Trophoblast cell (in vitro differentiated cells and primary cell): Measurements from ENCODE around the gene DLEC1.
A peak's percentile ranks its signal among the peaks of the same experiment; 100 is the strongest.

Experiments used
- DNase-seq, 2 donors: peaks; one replicate each; pipeline ENCODE4 v3.0.0-alpha.2; 2016
- H2AFZ ChIP-seq: 2 replicates; pipeline ENCODE4 v1.6.1; 2013; ENCODE audit warnings: low read length, moderate library complexity, mild to moderate bottlenecking; ENCODE audit not compliant: insufficient read depth, poor library complexity
- H2AK5ac ChIP-seq: 2 replicates; pipeline ENCODE4 v1.6.1; 2013; ENCODE audit warnings: mild to moderate bottlenecking, low read length
- H2BK120ac ChIP-seq: 2 replicates; pipeline ENCODE4 v1.6.1; 2013; ENCODE audit warnings: low read length, mild to moderate bottlenecking, moderate library complexity; ENCODE audit not compliant: insufficient read depth, poor library complexity
- H2BK12ac ChIP-seq: 2 replicates; pipeline ENCODE4 v1.6.1; 2013; ENCODE audit warnings: mild to moderate bottlenecking, low read length, moderate library complexity
- H2BK5ac ChIP-seq: 2 replicates; pipeline ENCODE4 v1.6.1; 2013; ENCODE audit warnings: low read length, low read depth, moderate library complexity, mild to moderate bottlenecking; ENCODE audit not compliant: poor library complexity
- H3K14ac ChIP-seq: 2 replicates; pipeline ENCODE4 v1.6.1; 2013; ENCODE audit warnings: mild to moderate bottlenecking, low read length
- H3K18ac ChIP-seq: 2 replicates; pipeline ENCODE4 v1.6.1; 2013; ENCODE audit warnings: mild to moderate bottlenecking, low read length
- H3K23ac ChIP-seq: 2 replicates; pipeline ENCODE4 v1.6.1; 2013; ENCODE audit warnings: low read length
- H3K27ac ChIP-seq: 2 replicates; pipeline ENCODE4 v1.5.1; 2013; ENCODE audit warnings: low read depth, mild to moderate bottlenecking, inconsistent platforms, low read length, moderate library complexity
- H3K27me3 ChIP-seq: 2 replicates; pipeline ENCODE4 v1.6.1; 2013; ENCODE audit warnings: inconsistent platforms, mild to moderate bottlenecking, low read length, moderate library complexity; ENCODE audit not compliant: insufficient read depth
- H3K36me3 ChIP-seq, 2 experiments: 1 replicate in 1 of 2; 2 replicates in 1 of 2; pipeline ENCODE4 v1.6.1; 2013; ENCODE audit warnings: low read length in 2 of 2, mild to moderate bottlenecking in 2 of 2, moderate library complexity in 1 of 2; ENCODE audit not compliant: insufficient read depth in 2 of 2, control insufficient read depth in 1 of 2
- H3K4ac ChIP-seq: 2 replicates; pipeline ENCODE4 v1.6.1; 2013; ENCODE audit warnings: low read depth, mild to moderate bottlenecking, low read length, moderate library complexity
- H3K4me1 ChIP-seq, 2 experiments: 1 replicate in 1 of 2; 2 replicates in 1 of 2; pipeline ENCODE4 v1.6.1; 2013; ENCODE audit warnings: low read length in 2 of 2, mild to moderate bottlenecking in 2 of 2, moderate library complexity in 1 of 2; ENCODE audit not compliant: insufficient read depth in 2 of 2, control insufficient read depth in 1 of 2
- H3K4me2 ChIP-seq: 2 replicates; pipeline ENCODE4 v1.6.1; 2013; ENCODE audit warnings: inconsistent platforms, mild to moderate bottlenecking, low read length, moderate library complexity
- H3K4me3 ChIP-seq: 2 replicates; pipeline ENCODE4 v1.5.1; 2013; ENCODE audit warnings: mild to moderate bottlenecking, low read depth, low read length, inconsistent platforms
- H3K79me1 ChIP-seq: one replicate; pipeline ENCODE4 v1.6.1; 2013; ENCODE audit warnings: low read length
- H3K79me2 ChIP-seq: 2 replicates; pipeline ENCODE4 v1.6.1; 2013; ENCODE audit warnings: low read length, mild to moderate bottlenecking; ENCODE audit not compliant: control insufficient read depth, insufficient read depth, poor library complexity
- H3K9ac ChIP-seq: 2 replicates; pipeline ENCODE4 v1.6.1; 2013; ENCODE audit warnings: mild to moderate bottlenecking, low read length
- H3K9me3 ChIP-seq: 2 replicates; pipeline ENCODE4 v1.6.1; 2013; ENCODE audit warnings: low read depth, mild to moderate bottlenecking, control low read depth, inconsistent platforms, low read length; ENCODE audit not compliant: insufficient read depth
- H4K12ac ChIP-seq: 2 replicates; pipeline ENCODE4 v1.6.1; 2013; ENCODE audit warnings: low read depth, mild to moderate bottlenecking, low read length, moderate library complexity
- H4K8ac ChIP-seq: 2 replicates; pipeline ENCODE4 v1.6.1; 2013; ENCODE audit warnings: low read depth, mild to moderate bottlenecking, low read length, moderate library complexity
- H4K91ac ChIP-seq: one replicate; pipeline ENCODE4 v1.6.1; 2013; ENCODE audit warnings: low read depth, mild to moderate bottlenecking, low read length, moderate library complexity
- WGBS: extraction: QIAGEN DNeasy Blood & Tissue Kit; methylation state at CpG from one replicate; pipeline ENCODE4 v1.1.7; 2013; ENCODE audit warnings: missing lambda C conversion rate; ENCODE audit not compliant: insufficient read length, insufficient coverage; ENCODE audit errors: extremely low coverage; 5-methylcytosine and 5-hydroxymethylcytosine counted together

The DLEC1 gene

DNA sequence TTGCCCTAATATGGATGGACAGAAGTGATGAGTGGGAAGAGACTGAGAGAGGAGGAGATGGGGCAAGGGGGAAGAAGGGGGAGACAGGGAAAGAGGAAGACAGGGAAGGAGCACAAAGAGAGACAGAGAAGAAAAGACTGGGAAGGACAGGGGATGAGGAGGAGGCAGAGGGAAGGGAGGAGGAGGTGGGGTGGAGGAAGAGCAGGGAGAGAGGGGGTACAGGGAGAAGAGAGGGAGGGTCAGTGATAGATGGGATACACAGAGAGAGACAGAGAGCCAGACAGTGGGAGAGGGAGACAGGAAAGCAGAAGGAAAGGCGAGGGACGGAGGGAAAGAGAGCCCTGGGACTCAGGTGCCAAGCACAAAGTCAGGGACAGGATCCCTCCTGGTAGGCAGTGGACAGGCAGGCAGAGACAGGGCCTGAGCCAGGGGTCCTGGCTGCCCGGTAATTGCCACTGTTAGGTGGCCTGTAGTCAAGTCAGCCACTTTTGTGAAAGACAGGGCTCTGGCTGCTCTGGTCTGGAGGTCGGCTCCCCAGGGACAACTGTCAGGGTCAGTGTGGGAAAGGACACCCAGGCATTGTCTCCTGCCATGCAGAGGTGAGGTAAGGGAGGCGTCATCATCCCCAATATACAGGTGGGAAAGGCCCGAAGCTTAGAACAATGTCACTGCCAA lies 38.6 kb upstream of the DLEC1 start:
- no peak overlapping the region for H3K4me3 ChIP-seq
- H3K9me3 ChIP-seq, result peaks cover 3% of the 10 kb centered on the region
- peaks cover 4% of the 10 kb centered on the region for H3K79me2 ChIP-seq
- H2BK12ac ChIP-seq, result no peak overlapping the region
- no CpG with 5 or more reads among the region's 6 CpGs for WGBS
- no peak overlapping the region for H4K8ac ChIP-seq
- no peak overlapping the region for H3K18ac ChIP-seq
- H2AK5ac ChIP-seq, result no peak overlapping the region
- no peak overlapping the region for H2BK120ac ChIP-seq
- DNase-seq, result no peak
- H3K9ac ChIP-seq, result no peak overlapping the region
- H3K14ac ChIP-seq, result no peak overlapping the region
- no peak overlapping the region for H3K4ac ChIP-seq
- H3K27ac ChIP-seq, result no peak overlapping the region
- H2AFZ ChIP-seq, result no peak overlapping the region
- H3K79me1 ChIP-seq, result peaks cover 7% of the 10 kb centered on the region
- H3K27me3 ChIP-seq, result no peaks in the 10 kb centered on the region
- no peak overlapping the region for H4K12ac ChIP-seq
- H2BK5ac ChIP-seq, result no peak overlapping the region
- no peak overlapping the region for H3K4me2 ChIP-seq
- H3K4me1 ChIP-seq, result peaks cover 5 to 13% of the 10 kb centered on the region in 2 experiments
- peaks cover 2 to 3% of the 10 kb centered on the region in 2 experiments for H3K36me3 ChIP-seq
- H3K23ac ChIP-seq, result no peak overlapping the region
- H4K91ac ChIP-seq, result no peak overlapping the region

DNA sequence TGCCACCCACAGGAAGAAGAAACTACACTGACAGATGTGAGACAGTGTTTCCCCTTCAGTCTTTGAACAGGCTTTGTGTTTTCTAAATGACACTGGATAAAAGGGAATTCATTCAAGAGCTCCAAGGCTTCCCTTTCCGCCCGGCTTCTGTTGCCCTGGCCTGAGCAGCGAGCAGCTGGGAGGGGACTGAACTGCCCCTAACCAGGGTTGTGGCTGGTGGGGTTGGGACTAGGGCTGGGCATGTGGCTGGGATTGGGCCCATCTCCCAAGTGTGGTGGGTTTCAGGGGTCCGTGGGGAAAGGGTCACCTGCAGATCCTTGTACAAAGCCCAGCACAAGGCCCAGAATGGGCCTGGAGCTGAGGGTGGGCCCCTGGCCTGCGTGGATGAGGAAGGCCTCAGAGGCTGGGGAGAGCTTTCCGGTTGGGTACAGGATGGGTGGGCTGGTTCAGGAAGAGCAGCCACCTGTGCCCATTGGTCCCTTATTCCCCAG lies 38.0 kb upstream of the DLEC1 start:
- Histone ChIP-seq H3K79me2 (peaks cover 4% of the 10 kb centered on the region), H4K91ac (no peak overlapping the region), H3K23ac (no peak overlapping the region), H3K9me3 (no peaks in the 10 kb centered on the region), H3K4me3 (no peak overlapping the region), H3K36me3 (peaks cover 2 to 3% of the 10 kb centered on the region in 2 experiments), H3K27ac (no peak overlapping the region), H3K9ac (no peak overlapping the region), H3K27me3 (no peaks in the 10 kb centered on the region), H3K4me1 (peaks cover 5 to 13% of the 10 kb centered on the region in 2 experiments), H4K12ac (no peak overlapping the region), H2BK120ac (no peak overlapping the region), H3K18ac (no peak overlapping the region), H3K4ac (no peak overlapping the region), H4K8ac (no peak overlapping the region), H2AFZ (no peak overlapping the region), H3K14ac (no peak overlapping the region), H2BK5ac (no peak overlapping the region), H3K79me1 (peaks cover 7% of the 10 kb centered on the region), H2BK12ac (no peak overlapping the region), H3K4me2 (no peak overlapping the region), H2AK5ac (no peak overlapping the region)
- WGBS, result no CpG with 5 or more reads among the region's 6 CpGs
- DNase-seq, result no peak

GRCh38 chr3:38001456-38002081 lies 37.4 kb upstream of the DLEC1 start:
- H3K14ac ChIP-seq, result no peak overlapping the region
- peaks cover 4% of the 10 kb centered on the region for H3K79me2 ChIP-seq
- H3K4me3 ChIP-seq, result no peak overlapping the region
- H3K27ac ChIP-seq, result no peak overlapping the region
- no CpG with 5 or more reads among the region's 9 CpGs for WGBS
- no peak overlapping the region for H3K4ac ChIP-seq
- no peak for DNase-seq
- peaks cover 5 to 13% of the 10 kb centered on the region in 2 experiments for H3K4me1 ChIP-seq
- H2BK12ac ChIP-seq, result no peak overlapping the region
- peaks cover 3 to 5% of the 10 kb centered on the region in 2 experiments for H3K36me3 ChIP-seq
- H3K23ac ChIP-seq, result no peak overlapping the region
- H3K18ac ChIP-seq, result no peak overlapping the region
- no peak overlapping the region for H2AK5ac ChIP-seq
- H3K9ac ChIP-seq, result no peak overlapping the region
- no peaks in the 10 kb centered on the region for H3K9me3 ChIP-seq
- H2BK5ac ChIP-seq, result no peak overlapping the region
- H2AFZ ChIP-seq, result no peak overlapping the region
- H2BK120ac ChIP-seq, result no peak overlapping the region
- H3K27me3 ChIP-seq, result no peaks in the 10 kb centered on the region
- H4K12ac ChIP-seq, result no peak overlapping the region
- no peak overlapping the region for H4K91ac ChIP-seq
- no peak overlapping the region for H4K8ac ChIP-seq
- H3K4me2 ChIP-seq, result no peak overlapping the region
- peaks cover 7% of the 10 kb centered on the region for H3K79me1 ChIP-seq

GRCh38 chr3:38002291-38002876 lies 36.6 kb upstream of the DLEC1 start:
- H3K9ac ChIP-seq, result no peak overlapping the region
- H3K23ac ChIP-seq, result no peak overlapping the region
- H4K91ac ChIP-seq, result no peak overlapping the region
- peak overlapping the region; percentile 18 for H3K4me3 ChIP-seq
- peaks cover 7% of the 10 kb centered on the region for H3K79me1 ChIP-seq
- H3K36me3 ChIP-seq, result peaks cover 4 to 9% of the 10 kb centered on the region in 2 experiments
- H2AFZ ChIP-seq, result no peak overlapping the region
- no peak overlapping the region for H4K12ac ChIP-seq
- H3K4ac ChIP-seq, result no peak overlapping the region
- H2BK12ac ChIP-seq, result no peak overlapping the region
- no peak overlapping the region for H2AK5ac ChIP-seq
- no peaks in the 10 kb centered on the region for H3K9me3 ChIP-seq
- no peaks in the 10 kb centered on the region for H3K27me3 ChIP-seq
- H2BK120ac ChIP-seq, result no peak overlapping the region
- no peak overlapping the region for H3K14ac ChIP-seq
- no CpG with 5 or more reads among the region's 6 CpGs for WGBS
- no peak overlapping the region for H3K18ac ChIP-seq
- peaks cover 4% of the 10 kb centered on the region for H3K79me2 ChIP-seq
- no peak overlapping the region for H4K8ac ChIP-seq
- no peak for DNase-seq
- H2BK5ac ChIP-seq, result no peak overlapping the region
- peaks cover 5 to 13% of the 10 kb centered on the region in 2 experiments for H3K4me1 ChIP-seq
- H3K4me2 ChIP-seq, result no peak overlapping the region
- no peak overlapping the region for H3K27ac ChIP-seq
